HL-60 (cell line): ENCODE results near the gene NRP1.

Source experiments
- POLR2AphosphoS5 ChIP-seq: IDR thresholded peaks from 2 replicates; pipeline ENCODE4 v1.6.1; 2012; ENCODE audit warnings: low read depth
- TF ChIP-seq, protein P1 (sequence below): IDR thresholded peaks from one replicate; pipeline ENCODE4 v1.5.1; 2011; ENCODE audit warnings: low read length, control low read depth, inconsistent platforms; ENCODE audit not compliant: insufficient read depth

DNA sequence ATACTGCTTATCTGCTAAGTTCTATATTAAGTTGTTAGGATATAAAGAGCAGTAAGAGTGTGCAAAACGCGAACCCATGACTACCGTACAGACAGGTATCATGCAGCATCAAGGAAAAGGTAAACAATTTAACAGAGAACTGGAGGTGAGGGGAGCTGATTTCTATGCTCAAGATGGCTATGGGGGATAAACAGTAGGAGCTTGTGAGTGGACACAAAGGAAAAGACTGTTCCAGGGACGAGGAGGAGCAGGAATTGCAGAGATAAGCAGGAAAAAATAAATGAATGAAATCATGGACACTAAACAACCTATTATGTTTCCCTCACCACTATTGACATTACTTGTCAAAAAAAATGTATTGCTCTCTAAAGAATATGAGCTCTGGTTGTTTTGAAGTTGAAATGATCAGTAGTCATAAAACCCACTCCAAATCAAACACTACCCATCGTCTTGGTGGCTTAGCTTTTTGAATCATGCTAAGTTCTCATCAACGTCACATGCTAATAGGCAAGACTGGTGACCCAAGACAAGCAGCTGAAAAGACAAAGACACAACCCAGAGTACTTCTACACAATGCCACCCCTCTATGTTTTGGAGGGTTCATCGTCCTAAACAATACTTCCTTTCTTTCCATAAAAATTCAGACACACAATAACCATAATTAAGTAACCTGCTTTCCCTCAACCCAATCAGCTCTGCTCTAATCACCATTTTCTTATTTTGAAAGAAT lies 102.7 kb downstream of the NRP1 start:
- TF ChIP-seq POLR2AphosphoS5 = no peak
- TF ChIP-seq, protein P1, sequence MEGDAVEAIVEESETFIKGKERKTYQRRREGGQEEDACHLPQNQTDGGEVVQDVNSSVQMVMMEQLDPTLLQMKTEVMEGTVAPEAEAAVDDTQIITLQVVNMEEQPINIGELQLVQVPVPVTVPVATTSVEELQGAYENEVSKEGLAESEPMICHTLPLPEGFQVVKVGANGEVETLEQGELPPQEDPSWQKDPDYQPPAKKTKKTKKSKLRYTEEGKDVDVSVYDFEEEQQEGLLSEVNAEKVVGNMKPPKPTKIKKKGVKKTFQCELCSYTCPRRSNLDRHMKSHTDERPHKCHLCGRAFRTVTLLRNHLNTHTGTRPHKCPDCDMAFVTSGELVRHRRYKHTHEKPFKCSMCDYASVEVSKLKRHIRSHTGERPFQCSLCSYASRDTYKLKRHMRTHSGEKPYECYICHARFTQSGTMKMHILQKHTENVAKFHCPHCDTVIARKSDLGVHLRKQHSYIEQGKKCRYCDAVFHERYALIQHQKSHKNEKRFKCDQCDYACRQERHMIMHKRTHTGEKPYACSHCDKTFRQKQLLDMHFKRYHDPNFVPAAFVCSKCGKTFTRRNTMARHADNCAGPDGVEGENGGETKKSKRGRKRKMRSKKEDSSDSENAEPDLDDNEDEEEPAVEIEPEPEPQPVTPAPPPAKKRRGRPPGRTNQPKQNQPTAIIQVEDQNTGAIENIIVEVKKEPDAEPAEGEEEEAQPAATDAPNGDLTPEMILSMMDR = no peak
